IMR-90 (cell line): Measurements from ENCODE around the gene SLC7A4.

Experiments used
- CTCF ChIP-seq: conservative IDR thresholded peaks from 2 replicates; pipeline ENCODE4 v1.5.1; 2012; ENCODE audit warnings: mild to moderate bottlenecking, low read depth, low read length, improper control_type of control experiment
- ELK1 ChIP-seq: fragments of 150-350 bp; IDR thresholded peaks from 2 replicates; pipeline ENCODE4 v1.6.1; 2016; ENCODE audit warnings: low read depth, mild to moderate bottlenecking, low read length, moderate library complexity, borderline replicate concordance
- POLR2A ChIP-seq: IDR thresholded peaks from 2 replicates; pipeline ENCODE4 v1.6.1; 2012; ENCODE audit warnings: mild to moderate bottlenecking, low read depth, low read length
- RAD21 ChIP-seq: IDR thresholded peaks from 2 replicates; pipeline ENCODE4 v1.6.1; 2012; ENCODE audit warnings: low read length, improper control_type of control experiment
- RFX5 ChIP-seq: IDR thresholded peaks from 2 replicates; pipeline ENCODE4 v1.8.0; 2012; ENCODE audit warnings: low read depth, mild to moderate bottlenecking, low read length, moderate library complexity

GRCh38 chr22:21054714-21055563 lies 22.6 kb upstream of the SLC7A4 start:
- TF ChIP-seq CTCF = no peak
- TF ChIP-seq POLR2A = no peak
- TF ChIP-seq ELK1 = no peak
- TF ChIP-seq RFX5 = no peak
- no peak for TF ChIP-seq RAD21
